ENCODE data around the gene ROCK2.

DNA sequence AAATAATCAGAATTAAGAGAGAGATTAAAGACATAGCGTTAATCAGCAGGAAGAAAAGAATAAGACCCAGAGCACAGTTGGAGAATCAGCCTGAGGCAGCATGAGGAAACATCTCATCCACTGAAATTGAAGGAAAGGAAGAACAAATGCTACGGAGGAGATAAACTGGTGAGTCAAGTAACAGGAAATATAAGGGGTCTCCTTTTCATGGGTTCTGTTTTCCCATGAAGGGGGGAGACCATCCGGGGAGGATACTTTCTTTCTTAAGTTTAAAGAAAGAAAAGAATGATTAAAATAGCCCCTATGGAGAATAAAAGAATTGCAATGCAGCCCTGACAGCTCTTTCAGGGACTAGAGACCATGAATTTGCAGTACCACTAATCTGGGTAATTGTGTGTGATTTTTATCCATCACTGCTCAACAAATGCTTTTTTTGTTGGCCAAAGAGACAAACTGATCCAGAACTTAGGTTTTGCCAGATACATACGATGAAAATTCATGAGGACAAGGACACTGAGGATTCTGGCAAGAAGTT, 17.7 kb downstream of the ROCK2 start:
- TF ChIP-seq, protein P1, sequence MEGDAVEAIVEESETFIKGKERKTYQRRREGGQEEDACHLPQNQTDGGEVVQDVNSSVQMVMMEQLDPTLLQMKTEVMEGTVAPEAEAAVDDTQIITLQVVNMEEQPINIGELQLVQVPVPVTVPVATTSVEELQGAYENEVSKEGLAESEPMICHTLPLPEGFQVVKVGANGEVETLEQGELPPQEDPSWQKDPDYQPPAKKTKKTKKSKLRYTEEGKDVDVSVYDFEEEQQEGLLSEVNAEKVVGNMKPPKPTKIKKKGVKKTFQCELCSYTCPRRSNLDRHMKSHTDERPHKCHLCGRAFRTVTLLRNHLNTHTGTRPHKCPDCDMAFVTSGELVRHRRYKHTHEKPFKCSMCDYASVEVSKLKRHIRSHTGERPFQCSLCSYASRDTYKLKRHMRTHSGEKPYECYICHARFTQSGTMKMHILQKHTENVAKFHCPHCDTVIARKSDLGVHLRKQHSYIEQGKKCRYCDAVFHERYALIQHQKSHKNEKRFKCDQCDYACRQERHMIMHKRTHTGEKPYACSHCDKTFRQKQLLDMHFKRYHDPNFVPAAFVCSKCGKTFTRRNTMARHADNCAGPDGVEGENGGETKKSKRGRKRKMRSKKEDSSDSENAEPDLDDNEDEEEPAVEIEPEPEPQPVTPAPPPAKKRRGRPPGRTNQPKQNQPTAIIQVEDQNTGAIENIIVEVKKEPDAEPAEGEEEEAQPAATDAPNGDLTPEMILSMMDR (IDR thresholded peaks at IDR 0.05; ENCODE audit: poor library complexity), result no peak
- TF ChIP-seq EZH2phosphoT487 (IDR thresholded peaks at IDR 0.05; ENCODE audit: low read depth, severe bottlenecking, unreplicated experiment) (no peak), EZH2 (IDR thresholded peaks at IDR 0.05; ENCODE audit: borderline replicate concordance) (no peak)
